Activated CD4-positive, alpha-beta T cell treated with anti-CD3 and anti-CD28 coated beads for 36 hours (primary cell): ENCODE measurements around the gene PLEKHG5. TPM values are rescaled to one million over a fixed set of nuclear protein-coding genes. Genes with fewer than 3 reads are reported as not detected.
A peak's percentile ranks its signal among the peaks of the same experiment; 100 is the strongest.
"Not testable (repeated sequence)": the region's sequence is repeated elsewhere in the genome, so short reads cannot be mapped to it uniquely, and the experiment has no call there.

Experiments
- ATAC-seq: fragments of 200-7000 bp; cut with Tn5 transposase; one replicate; pipeline ENCODE4 v1.10.0; 2021; ENCODE audit warnings: mild to moderate bottlenecking, moderate library complexity
- CTCF ChIA-PET: fragments of 350-600 bp; sonication (Branson Sonifier 250); formaldehyde crosslinking; loops from one replicate; lab custom pipeline; 2021; ENCODE audit warnings: antibody characterized with exemption; lab: Charles Lee
- POLR2A ChIA-PET: fragments of 350-600 bp; sonication (Branson Sonifier 250); formaldehyde crosslinking; loops from one replicate; lab custom pipeline; 2021; ENCODE audit warnings: antibody characterized with exemption, inconsistent platforms; lab: Charles Lee
- DNase-seq: peaks from one replicate; pipeline ENCODE4 v3.0.0-alpha.2; 2020
- H3K27ac Mint-ChIP-seq: one replicate; pipeline ENCODE4 v1.8.0; 2021; ENCODE audit warnings: mixed read lengths
- H3K27me3 Mint-ChIP-seq: one replicate; pipeline ENCODE4 v1.8.0; 2021; ENCODE audit warnings: mixed read lengths
- H3K36me3 Mint-ChIP-seq: one replicate; pipeline ENCODE4 v1.8.0; 2021; ENCODE audit warnings: low read depth, mixed read lengths
- H3K4me1 Mint-ChIP-seq: one replicate; pipeline ENCODE4 v1.8.0; 2021; ENCODE audit warnings: mixed read lengths
- H3K4me3 Mint-ChIP-seq: one replicate; pipeline ENCODE4 v1.8.0; 2021; ENCODE audit warnings: mild to moderate bottlenecking, moderate library complexity, mixed read lengths
- H3K9me3 Mint-ChIP-seq: one replicate; pipeline ENCODE4 v1.8.0; 2021; ENCODE audit warnings: low read depth, mixed read lengths
- intact Hi-C, 2 experiments: fragments of 100-400 bp; cut with DNase I in 1 of 2; cut with micrococcal nuclease in 1 of 2; formaldehyde crosslinking; loops; one replicate each; pipeline versions ENCODE4 v1.14.2 to v1.15.1; 2022 to 2024; cut with DNase I, micrococcal nuclease
- total RNA-seq, 2 experiments: library from RNA; stranded (reverse); gene quantifications; one replicate each; pipeline ENCODE4 v1.2.3, GENCODE V29; 2021

The PLEKHG5 gene
- total RNA-seq, 2 experiments from 2014 or later: 0.76 to 1.1 TPM

DNA sequence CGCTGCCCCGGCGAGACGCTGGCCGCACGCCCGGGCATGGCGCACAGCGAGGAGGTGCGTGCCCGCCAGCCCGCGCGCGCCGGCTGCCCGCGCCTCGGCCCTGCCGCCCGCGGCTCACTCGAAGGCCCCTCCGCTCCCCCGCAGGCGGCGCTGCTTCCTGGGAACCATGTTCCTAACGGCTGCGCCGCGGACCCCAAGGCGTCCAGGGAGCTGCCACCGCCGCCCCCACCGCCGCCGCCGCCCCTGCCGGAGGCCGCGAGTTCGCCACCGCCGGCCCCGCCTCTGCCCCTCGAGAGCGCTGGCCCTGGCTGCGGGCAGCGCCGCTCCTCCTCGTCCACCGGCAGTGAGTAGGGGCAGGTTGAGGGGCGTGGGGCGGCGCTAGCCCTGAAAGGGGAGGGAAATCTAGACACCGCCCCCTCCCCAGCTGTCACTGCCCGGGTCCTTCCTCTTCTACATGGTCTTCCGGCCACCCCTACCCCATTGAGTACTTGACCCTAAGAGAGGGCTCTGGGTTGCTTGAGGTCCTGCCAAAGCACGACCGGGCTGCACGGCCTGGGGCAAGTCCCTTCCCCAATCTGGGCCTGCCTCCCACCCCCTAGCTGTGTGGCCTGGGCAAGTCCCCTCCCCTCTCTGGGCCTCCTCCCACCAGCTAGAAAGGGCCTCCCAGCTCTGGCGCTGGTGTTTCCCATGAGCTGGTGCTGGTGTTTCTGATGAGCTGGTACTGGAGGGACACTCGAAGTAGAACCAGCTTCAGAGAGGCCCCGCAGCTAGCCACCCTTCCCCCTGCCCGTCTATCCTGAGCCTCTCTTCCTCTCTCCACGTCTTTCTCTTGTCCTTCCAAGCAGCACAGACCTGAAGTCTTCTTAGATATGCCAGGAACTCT, 42.5 kb downstream of the PLEKHG5 start:
- Mint-ChIP-seq H3K36me3 (no peaks in the 10 kb centered on the region), H3K9me3 (no peaks in the 10 kb centered on the region), H3K4me3 (no peak overlapping the region), H3K27ac (no peak overlapping the region), H3K4me1 (peaks cover 24% of the 10 kb centered on the region), H3K27me3 (peaks cover 44% of the 10 kb centered on the region)
- DNase-seq: peak; percentile 49
- intact Hi-C loops: no loop called here
- ChIA-PET CTCF (interaction anchor here (0.8 to 3.9 kb wide), 6 partner anchors 10 to 87 kb away, joined by 3 to 17 read pairs (median 3); partner anchors contain the start of gene HES2), POLR2A (no interaction called here)
- ATAC-seq: peak; percentile 23

DNA sequence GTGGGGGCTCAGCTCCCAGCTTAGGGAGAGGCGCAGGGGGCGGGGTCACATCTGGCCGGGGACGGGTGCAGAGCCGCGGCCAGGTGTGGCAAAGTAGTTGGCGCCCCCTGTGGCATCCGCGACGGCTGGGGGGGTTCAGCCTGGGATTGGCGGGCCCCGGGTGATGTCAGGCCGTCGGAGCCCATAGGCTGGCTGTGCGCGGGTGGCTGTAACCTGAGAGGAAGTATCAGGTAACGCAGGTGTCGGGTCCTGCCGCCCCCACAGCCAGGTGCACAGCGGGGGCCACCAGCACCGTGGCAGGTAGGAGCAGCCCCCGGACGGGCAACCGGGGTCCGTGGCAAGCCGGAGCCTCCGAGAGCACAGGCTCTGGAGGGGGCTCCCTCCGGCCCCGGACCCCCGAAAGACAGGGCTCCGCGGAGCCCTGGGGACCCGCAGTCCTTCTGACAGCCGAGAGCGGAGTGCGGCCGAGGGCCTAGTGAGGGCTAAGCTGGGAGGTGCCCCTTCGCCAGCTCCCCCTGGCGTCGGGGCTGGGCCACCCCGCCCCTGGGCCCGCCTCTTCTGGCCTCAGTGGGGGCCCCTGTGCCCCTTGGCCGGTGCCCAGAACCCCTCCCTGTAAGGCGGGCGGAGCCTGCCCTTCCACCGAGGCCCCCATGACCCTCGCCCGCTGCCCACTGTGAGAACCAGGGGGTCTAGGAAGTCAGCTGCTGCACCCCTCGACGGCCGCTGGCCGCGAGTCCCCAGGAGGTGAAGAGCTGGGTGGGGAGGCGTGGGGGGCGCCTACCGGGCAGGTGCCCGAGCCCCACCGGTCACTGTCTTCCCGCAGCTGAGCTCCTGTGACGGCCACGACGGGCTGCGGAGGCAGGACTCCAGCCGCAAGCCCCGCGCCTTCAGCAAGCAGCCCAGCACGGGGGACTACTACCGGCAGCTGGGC, 43.4 kb downstream of the PLEKHG5 start:
- ChIA-PET CTCF (interaction anchor here (1.0 to 1.5 kb wide), 2 partner anchors 14 to 28 kb away, joined by 3 read pairs; partner anchors contain the start of gene HES2), POLR2A (no interaction called here)
- Mint-ChIP-seq H3K9me3 (no peaks in the 10 kb centered on the region), H3K27me3 (peaks cover 35% of the 10 kb centered on the region), H3K27ac (no peak overlapping the region), H3K4me3 (no peak overlapping the region), H3K36me3 (no peaks in the 10 kb centered on the region), H3K4me1 (peaks cover 17% of the 10 kb centered on the region)
- peak; percentile 39 for DNase-seq
- intact Hi-C loops: no loop called here
- no peak for ATAC-seq

DNA sequence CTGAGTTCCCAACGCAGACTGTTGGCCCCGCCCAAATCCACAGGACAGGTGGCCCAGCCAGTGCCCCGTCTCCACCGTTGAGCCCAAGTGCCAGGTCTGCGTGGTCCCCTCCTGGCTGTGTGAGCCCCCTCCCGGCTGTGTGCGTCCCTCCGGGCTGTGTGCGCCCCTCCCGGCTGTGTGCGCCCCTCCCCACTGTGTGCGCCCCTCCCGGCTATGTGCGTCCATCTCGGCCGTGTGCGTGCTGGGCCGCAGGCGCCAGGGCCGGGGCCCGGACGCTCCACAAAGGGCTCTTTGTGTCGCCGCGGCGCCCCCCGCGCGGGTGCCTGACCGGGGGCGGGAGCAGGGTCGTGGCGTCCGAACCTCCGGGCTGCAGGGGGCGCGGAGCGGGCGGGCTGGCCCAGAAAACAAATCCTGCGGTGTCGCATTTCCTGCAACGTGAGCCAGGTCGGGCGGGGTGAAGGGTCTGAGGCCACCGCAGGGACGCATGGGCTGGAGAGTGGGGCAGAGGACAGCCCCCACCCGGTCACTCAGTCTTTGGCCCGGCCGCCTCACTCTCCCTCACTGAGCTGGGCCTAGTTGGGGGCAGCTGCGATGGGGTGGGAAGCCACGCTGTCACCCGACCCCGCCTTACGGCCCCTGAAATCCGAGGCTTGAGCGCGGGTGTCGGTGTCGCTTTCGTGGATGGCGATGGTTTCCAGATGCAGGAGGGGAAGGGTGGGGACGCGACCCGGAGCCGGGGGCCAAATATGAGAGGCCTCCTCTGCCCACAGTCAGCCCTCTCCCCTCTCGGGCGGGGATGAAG, 44.2 kb downstream of the PLEKHG5 start:
- peaks cover 33% of the 10 kb centered on the region for H3K27me3 Mint-ChIP-seq
- H3K9me3 Mint-ChIP-seq: no peaks in the 10 kb centered on the region
- DNase-seq (no peak), ATAC-seq (no peak)
- H3K4me3 Mint-ChIP-seq: no peak overlapping the region
- peaks cover 17% of the 10 kb centered on the region for H3K4me1 Mint-ChIP-seq
- H3K27ac Mint-ChIP-seq: no peak overlapping the region
- intact Hi-C loops: no loop called here
- ChIA-PET CTCF (no interaction called here), POLR2A (no interaction called here)
- H3K36me3 Mint-ChIP-seq: no peaks in the 10 kb centered on the region

DNA sequence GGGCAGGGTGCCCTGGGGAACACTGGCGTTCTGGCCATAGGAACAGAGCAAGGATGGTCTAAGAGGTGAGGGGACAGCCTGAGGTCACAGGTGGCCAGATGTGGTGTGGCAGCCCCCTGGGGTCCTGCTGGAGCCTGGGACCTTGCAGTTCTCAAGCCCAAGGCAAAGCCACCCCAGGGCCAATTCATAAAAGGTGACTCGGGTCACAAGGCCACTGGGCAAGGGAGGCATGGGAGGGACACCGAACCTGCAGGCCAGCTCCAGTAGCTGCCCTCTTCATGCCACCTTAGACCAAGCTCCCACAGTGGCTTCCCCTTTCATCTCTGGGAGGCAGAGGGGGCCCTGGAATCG, 44.8 kb downstream of the PLEKHG5 start:
- H3K27me3 Mint-ChIP-seq: peaks cover 33% of the 10 kb centered on the region
- ChIA-PET CTCF (no interaction called here), POLR2A (no interaction called here)
- H3K36me3 Mint-ChIP-seq: no peaks in the 10 kb centered on the region
- peaks cover 17% of the 10 kb centered on the region for H3K4me1 Mint-ChIP-seq
- H3K27ac Mint-ChIP-seq: no peak overlapping the region
- no peak overlapping the region for H3K4me3 Mint-ChIP-seq
- intact Hi-C loops: no loop called here
- ATAC-seq (no peak), DNase-seq (no peak)
- H3K9me3 Mint-ChIP-seq: no peaks in the 10 kb centered on the region

DNA sequence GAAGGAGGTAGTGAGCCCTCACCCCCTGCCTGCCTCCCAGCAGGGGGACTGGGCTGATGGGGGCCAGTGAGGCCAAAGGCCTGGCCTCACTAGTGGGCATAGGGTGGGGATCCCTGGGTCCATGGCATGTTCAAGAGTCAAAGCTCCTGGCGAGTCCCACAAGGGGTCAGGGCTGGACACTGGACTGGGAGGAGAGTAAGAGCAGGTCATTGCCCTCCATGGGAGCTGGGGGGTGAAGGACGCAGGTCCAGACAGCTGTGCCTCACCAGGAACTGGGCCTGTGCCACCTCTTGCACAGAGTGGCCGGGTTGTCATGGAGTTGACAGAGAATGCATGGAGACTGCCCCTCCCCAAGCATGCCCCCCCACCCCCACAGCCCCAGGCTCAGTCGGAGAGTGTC, 45.5 kb downstream of the PLEKHG5 start:
- ATAC-seq, DNase-seq, POLR2A ChIA-PET, H3K36me3 Mint-ChIP-seq, H3K4me3 Mint-ChIP-seq, H3K9me3 Mint-ChIP-seq, H3K27ac Mint-ChIP-seq: not testable (repeated sequence)
- CTCF ChIA-PET: interaction anchor here (0.6 to 1.0 kb wide), 2 partner anchors 14 to 246 kb away, joined by 3 read pairs; partner anchors contain the start of gene RPL22
- Mint-ChIP-seq H3K27me3 (peaks cover 38% of the 10 kb centered on the region), H3K4me1 (peaks cover 17% of the 10 kb centered on the region)
- intact Hi-C loops: loop anchor here in 1 of 2 experiments (2.0 kb wide), 1 partner anchor 19 kb away; no protein-coding TSS in a partner anchor

DNA sequence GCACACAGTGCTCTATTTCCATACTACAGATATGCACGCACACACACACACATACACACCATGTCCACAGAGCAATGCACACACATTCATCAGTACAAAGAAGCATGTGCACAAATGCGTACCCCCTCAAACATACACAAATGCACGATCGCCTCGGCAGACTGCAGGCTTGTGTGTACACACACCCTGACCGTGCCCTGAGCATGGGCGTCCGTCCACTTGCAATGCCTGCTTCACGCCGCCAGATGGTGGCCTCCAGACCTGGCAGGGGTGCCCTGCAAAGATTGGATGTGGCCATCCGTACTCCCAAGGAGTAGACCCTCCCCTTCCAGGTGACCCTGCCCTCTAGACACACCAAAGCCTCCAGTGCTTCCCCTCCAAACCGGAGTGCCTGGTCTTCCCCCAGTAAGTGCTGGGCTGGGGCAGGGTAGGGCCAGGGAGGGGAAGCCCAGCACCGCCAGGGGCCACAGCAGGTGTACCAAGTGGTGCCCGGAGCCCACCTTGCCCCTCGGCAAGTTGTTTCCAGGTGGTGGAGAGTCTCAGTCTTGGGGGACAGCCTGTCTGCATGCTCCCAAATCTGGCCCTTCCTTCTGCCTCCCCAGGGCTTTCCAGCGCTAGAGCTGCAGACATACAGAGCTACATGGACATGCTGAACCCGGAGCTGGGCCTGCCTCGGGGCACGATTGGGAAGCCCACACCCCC, 46.3 kb downstream of the PLEKHG5 start:
- ATAC-seq (peak; percentile 28), DNase-seq (peak; percentile 63)
- no peak overlapping the region for H3K4me3 Mint-ChIP-seq
- ChIA-PET POLR2A (no interaction called here), CTCF (interaction anchor here (0.6 to 1.0 kb wide), 2 partner anchors 15 to 246 kb away, joined by 3 read pairs; partner anchors contain the start of gene RPL22)
- no peaks in the 10 kb centered on the region for H3K9me3 Mint-ChIP-seq
- peaks cover 17% of the 10 kb centered on the region for H3K4me1 Mint-ChIP-seq
- H3K36me3 Mint-ChIP-seq: no peaks in the 10 kb centered on the region
- intact Hi-C loops: loop anchor here in 1 of 2 experiments (2.0 kb wide), 1 partner anchor 20 kb away; no protein-coding TSS in a partner anchor
- peaks cover 31% of the 10 kb centered on the region for H3K27me3 Mint-ChIP-seq
- H3K27ac Mint-ChIP-seq: no peak overlapping the region

DNA sequence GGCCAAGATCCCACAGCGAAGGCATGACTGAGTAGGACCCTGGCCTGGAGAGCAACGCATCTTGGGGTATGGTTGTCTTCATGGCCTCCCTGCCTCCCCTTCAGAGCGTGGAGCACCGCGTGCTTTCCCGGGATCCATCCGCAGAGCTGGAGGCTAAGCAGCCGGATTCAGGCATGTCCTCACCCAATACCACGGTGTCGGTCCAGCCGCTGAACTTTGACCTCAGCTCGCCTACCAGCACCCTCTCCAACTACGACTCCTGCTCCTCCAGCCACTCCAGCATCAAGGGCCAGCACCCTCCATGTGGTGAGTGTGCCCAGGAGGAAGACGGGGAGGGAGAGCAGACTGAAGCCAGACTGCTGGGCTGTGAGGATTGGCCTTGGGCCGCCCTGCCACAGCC, 47.1 kb downstream of the PLEKHG5 start:
- intact Hi-C loops: loop anchor here (2.0 to 5.0 kb wide), 2 partner anchors 20 to 43 kb away; no protein-coding TSS in a partner anchor
- DNase-seq (no peak), ATAC-seq (no peak)
- ChIA-PET CTCF (no interaction called here), POLR2A (no interaction called here)
- Mint-ChIP-seq H3K4me3 (no peak overlapping the region), H3K27me3 (peaks cover 28% of the 10 kb centered on the region), H3K27ac (no peak overlapping the region), H3K36me3 (no peaks in the 10 kb centered on the region), H3K4me1 (peaks cover 13% of the 10 kb centered on the region), H3K9me3 (no peaks in the 10 kb centered on the region)

DNA sequence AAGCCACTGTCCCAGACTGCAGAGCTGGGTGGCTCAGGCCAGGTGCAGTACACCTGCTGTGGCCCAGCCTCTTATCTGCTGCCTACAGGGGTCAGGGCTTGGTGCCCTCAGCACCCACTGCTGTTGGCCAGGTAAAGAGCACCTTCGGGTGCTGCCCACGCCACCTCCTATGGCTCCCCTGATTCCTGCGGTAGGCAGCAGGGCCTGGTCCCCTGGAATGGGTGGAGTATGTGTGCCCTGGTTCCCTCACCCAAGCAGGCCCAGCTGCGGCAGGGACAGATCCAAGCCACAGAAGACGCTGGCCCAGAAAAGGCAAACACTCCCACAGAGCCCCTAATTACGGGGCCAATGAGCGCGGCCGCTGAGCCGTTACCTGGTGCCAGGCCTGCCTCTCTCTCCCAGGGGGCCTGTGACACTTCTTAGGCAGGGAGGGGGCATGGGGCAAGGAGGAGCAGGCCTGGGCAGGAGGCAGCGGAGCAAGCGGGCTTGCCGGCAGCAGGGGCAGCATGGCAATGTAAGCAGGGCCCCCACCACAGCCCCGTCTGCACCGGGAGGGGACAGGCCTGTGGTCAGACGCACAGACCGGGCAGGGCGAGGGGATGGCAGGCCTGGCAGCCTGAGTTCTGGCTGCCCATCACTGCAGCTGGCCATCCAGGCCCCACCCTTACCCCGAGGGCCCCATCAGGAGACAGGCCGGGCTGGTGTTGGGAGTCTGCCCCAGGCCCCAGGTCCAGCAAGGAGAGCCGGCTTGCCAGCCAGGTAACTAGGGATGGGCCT, 47.9 kb downstream of the PLEKHG5 start:
- H3K4me1 Mint-ChIP-seq: peaks cover 10% of the 10 kb centered on the region
- ChIA-PET CTCF (interaction anchor here (0.6 to 0.9 kb wide), 2 partner anchors 12 to 1501 kb away, joined by 3 read pairs; no protein-coding TSS in a partner anchor), POLR2A (no interaction called here)
- peaks cover 26% of the 10 kb centered on the region for H3K27me3 Mint-ChIP-seq
- no peak overlapping the region for H3K4me3 Mint-ChIP-seq
- H3K36me3 Mint-ChIP-seq: no peaks in the 10 kb centered on the region
- DNase-seq (no peak), ATAC-seq (no peak)
- intact Hi-C loops: loop anchor here (2.0 to 5.0 kb wide), 2 partner anchors 21 to 44 kb away; no protein-coding TSS in a partner anchor
- H3K27ac Mint-ChIP-seq: no peak overlapping the region
- H3K9me3 Mint-ChIP-seq: no peaks in the 10 kb centered on the region

DNA sequence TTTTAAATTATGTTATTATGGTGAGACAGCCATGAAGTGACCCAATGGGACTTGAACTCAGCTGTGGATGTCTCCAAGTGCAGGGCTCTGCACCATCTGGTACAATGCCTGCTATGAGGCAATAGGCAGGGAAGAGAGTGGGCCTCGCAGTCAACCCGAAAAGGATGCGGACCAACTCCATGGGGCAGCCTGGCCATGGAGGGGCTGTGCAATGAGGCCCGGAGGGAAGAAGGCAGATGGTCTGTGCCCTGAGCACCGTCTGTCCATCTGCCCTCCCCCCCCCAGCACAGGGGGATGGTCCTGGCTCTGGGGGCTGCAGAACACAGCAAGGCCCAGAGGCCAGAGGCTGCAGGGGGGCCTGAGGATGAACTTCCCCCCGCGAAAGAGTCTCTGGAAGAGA, 49.9 kb downstream of the PLEKHG5 start:
- Mint-ChIP-seq H3K4me1 (peaks cover 10% of the 10 kb centered on the region), H3K27me3 (peaks cover 25% of the 10 kb centered on the region), H3K4me3 (no peak overlapping the region), H3K9me3 (no peaks in the 10 kb centered on the region), H3K36me3 (no peaks in the 10 kb centered on the region), H3K27ac (no peak overlapping the region)
- DNase-seq (no peak), ATAC-seq (no peak)
- ChIA-PET POLR2A (no interaction called here), CTCF (interaction anchor here (0.6 to 1.0 kb wide), 2 partner anchors 21 to 40 kb away, joined by 3 read pairs; no protein-coding TSS in a partner anchor)
- intact Hi-C loops: loop anchor here in 1 of 2 experiments (5.0 kb wide), 1 partner anchor 46 kb away; no protein-coding TSS in a partner anchor
